GM12801 (cell line): Measurements from ENCODE around the gene RNF111.

Experiments used
- CTCF ChIP-seq: IDR thresholded peaks from one replicate; pipeline ENCODE4 v1.5.1; 2011; ENCODE audit warnings: control low read depth; ENCODE audit not compliant: insufficient read length; ENCODE audit errors: extremely low read depth

The RNF111 gene

GRCh38 chr15:59039225-59039624 is 51.8 kb downstream of the RNF111 start:
- TF ChIP-seq CTCF: no peak

GRCh38 chr15:59042041-59042440 is 54.6 kb downstream of the RNF111 start:
- no peak for TF ChIP-seq CTCF

- TF ChIP-seq CTCF: no peak
Observed at GRCh38 chr15:59048897-59049296, 61.4 kb downstream of the RNF111 start.

- no peak for TF ChIP-seq CTCF
Observed at GRCh38 chr15:59051873-59052861, 64.7 kb downstream of the RNF111 start.

GRCh38 chr15:59052915-59053407 is 65.5 kb downstream of the RNF111 start:
- TF ChIP-seq CTCF: no peak

GRCh38 chr15:59053482-59053881 is 66.0 kb downstream of the RNF111 start:
- TF ChIP-seq CTCF: no peak

GRCh38 chr15:59059076-59059597 is 71.7 kb downstream of the RNF111 start:
- no peak for TF ChIP-seq CTCF
